ENCODE data around the gene ZIM2. TPM values are rescaled to one million over a fixed set of nuclear protein-coding genes. Genes with fewer than 3 reads are reported as not detected.
"Not testable (repeated sequence)": the region's sequence is repeated elsewhere in the genome, so short reads cannot be mapped to it uniquely, and the experiment has no call there.

Gene ZIM2
- under 1 TPM in 2 of 3 donors, not detected in 1; 0.09 to 0.12 TPM for polyA plus RNA-seq

- no peak within 1 kb of the TSS for H3K27ac ChIP-seq (ENCODE audit: low read depth, low read length)
- WGBS, 3 donors: 38 to 56% (median 52%) methylated on average over 41 to 49 of the region's 49 CpGs
Measured at GRCh38 chr19:56840451-56841192, at the start of gene ZIM2, which contains the start of gene PEG3. TSS of gene ZIM2 (minus strand) at chr19:56840726. CDS start at chr19:56824277, 16,449 bp downstream. TSS of gene PEG3 (minus strand) at chr19:56840726. CDS start at chr19:56824655, 16,071 bp downstream.

- WGBS, 3 donors: 19 to 32% (median 28%) methylated on average over 14 of the region's 14 CpGs
- H3K27ac ChIP-seq (ENCODE audit: low read depth, low read length): no peak overlapping the region
Measured at GRCh38 chr19:56885173-56885985, 44.9 kb upstream of the ZIM2 start.

GRCh38 chr19:56884441-56884840 is 43.9 kb upstream of the ZIM2 start:
- 64 to 76% (median 66%) methylated on average over 5 of the region's 5 CpGs for WGBS, 3 donors
- no peak overlapping the region for H3K27ac ChIP-seq (ENCODE audit: low read depth, low read length)

GRCh38 chr19:56880592-56881190 is 40.2 kb upstream of the ZIM2 start:
- no peak overlapping the region for H3K27ac ChIP-seq (ENCODE audit: low read depth, low read length)
- 56 to 85% (median 75%) methylated on average over 5 of the region's 5 CpGs for WGBS, 3 donors

GRCh38 chr19:56877069-56877715 is 36.7 kb upstream of the ZIM2 start:
- H3K27ac ChIP-seq (ENCODE audit: low read depth, low read length): no peak overlapping the region
- 69 to 79% (median 76%) methylated on average over 19 of the region's 19 CpGs for WGBS, 3 donors

- no peak overlapping the region for H3K27ac ChIP-seq (ENCODE audit: low read depth, low read length)
- WGBS, 3 donors: 59 to 83% (median 75%) methylated on average over 3 of the region's 3 CpGs
Measured at GRCh38 chr19:56875717-56876116, 35.2 kb upstream of the ZIM2 start.

GRCh38 chr19:56874530-56874929 is 34.0 kb upstream of the ZIM2 start:
- WGBS, 3 donors: 82 to 89% (median 83%) methylated on average over 4 of the region's 4 CpGs
- no peak overlapping the region for H3K27ac ChIP-seq (ENCODE audit: low read depth, low read length)

GRCh38 chr19:56873493-56873892 is 33.0 kb upstream of the ZIM2 start:
- no peak overlapping the region for H3K27ac ChIP-seq (ENCODE audit: low read depth, low read length)
- WGBS, 3 donors: 53 to 87% (median 80%) methylated on average over 5 of the region's 5 CpGs

GRCh38 chr19:56869886-56870285 is 29.4 kb upstream of the ZIM2 start:
- 81% methylated on average over 8 of the region's 8 CpGs for WGBS, 3 donors
- H3K27ac ChIP-seq (ENCODE audit: low read depth, low read length): no peak overlapping the region

GRCh38 chr19:56868446-56868845 is 27.9 kb upstream of the ZIM2 start:
- H3K27ac ChIP-seq (ENCODE audit: low read depth, low read length): no peak overlapping the region
- 91 to 97% (median 91%) methylated on average over 1 of the region's 1 CpG for WGBS, 3 donors

GRCh38 chr19:56866538-56866937 is 26.0 kb upstream of the ZIM2 start:
- 30 to 48% (median 33%) methylated on average over 2 of the region's 2 CpGs for whole genome bisulfite sequencing, 3 donors
- no peak overlapping the region for H3K27ac ChIP-seq (ENCODE audit: low read depth, low read length)

GRCh38 chr19:56864443-56865125 is 24.1 kb upstream of the ZIM2 start:
- 49 to 60% (median 57%) methylated on average over 50 of the region's 50 CpGs for WGBS, 3 donors
- no peak overlapping the region for H3K27ac ChIP-seq (ENCODE audit: low read depth, low read length)

- WGBS, 3 donors: 33 to 88% (median 83%) methylated on average over 4 of the region's 4 CpGs
- H3K27ac ChIP-seq (ENCODE audit: low read depth, low read length): no peak overlapping the region
Measured at GRCh38 chr19:56862741-56863140, 22.2 kb upstream of the ZIM2 start.

- not testable (repeated sequence) for H3K27ac ChIP-seq (ENCODE audit: low read depth, low read length)
- WGBS, 3 donors: 86 to 90% (median 90%) methylated on average over 9 to 10 of the region's 10 CpGs
Measured at GRCh38 chr19:56860409-56860808, 19.9 kb upstream of the ZIM2 start.

GRCh38 chr19:56858026-56858425 is 17.5 kb upstream of the ZIM2 start:
- no peak overlapping the region for H3K27ac ChIP-seq (ENCODE audit: low read depth, low read length)
- WGBS, 3 donors: 80 to 88% (median 87%) methylated on average over 4 of the region's 4 CpGs

GRCh38 chr19:56856822-56857221 is 16.3 kb upstream of the ZIM2 start:
- no peak overlapping the region for H3K27ac ChIP-seq (ENCODE audit: low read depth, low read length)
- WGBS, 3 donors: 72 to 79% (median 73%) methylated on average over 3 of the region's 3 CpGs

- 89 to 98% (median 92%) methylated on average over 2 of the region's 2 CpGs for WGBS, 3 donors
- not testable (repeated sequence) for H3K27ac ChIP-seq (ENCODE audit: low read depth, low read length)
Measured at GRCh38 chr19:56852361-56852760, 11.8 kb upstream of the ZIM2 start.

- no peak overlapping the region for H3K27ac ChIP-seq (ENCODE audit: low read depth, low read length)
- 77 to 86% (median 81%) methylated on average over 4 of the region's 4 CpGs for WGBS, 3 donors
Measured at GRCh38 chr19:56848166-56848565, 7.6 kb upstream of the ZIM2 start.
